Thymus (tissue), 11 donors: ENCODE measurements around the gene CBLL1. TPM values are rescaled to one million over a fixed set of nuclear protein-coding genes. Genes with fewer than 3 reads are reported as not detected.

Source experiments
- DNase-seq, 9 donors: peaks; one replicate each; pipeline ENCODE4 v3.0.0-alpha.2; 2013; ENCODE audit warnings: low spot score in 9 of 9, low read depth in 6 of 9, missing footprints in 1 of 9
- H3K27ac ChIP-seq, 2 donors: one replicate each; pipeline ENCODE4 v1.5.1; 2013; ENCODE audit warnings: control low read depth in 1 of 2, low read depth in 1 of 2, low read length in 1 of 2, mild to moderate bottlenecking in 1 of 2, moderate library complexity in 1 of 2
- H3K27me3 ChIP-seq, 2 donors: one replicate each; pipeline ENCODE4 v1.5.1; 2013; ENCODE audit warnings: low read length in 1 of 2; ENCODE audit not compliant: control insufficient read depth in 2 of 2, insufficient read depth in 1 of 2
- H3K36me3 ChIP-seq, 2 donors: one replicate each; pipeline ENCODE4 v1.5.1; 2013; ENCODE audit warnings: low read length in 1 of 2, mild to moderate bottlenecking in 1 of 2, moderate library complexity in 1 of 2; ENCODE audit not compliant: control insufficient read depth in 2 of 2, insufficient read depth in 2 of 2
- H3K4me1 ChIP-seq, 2 donors: one replicate each; pipeline ENCODE4 v1.5.1; 2013; ENCODE audit warnings: low read length in 2 of 2; ENCODE audit not compliant: control insufficient read depth in 2 of 2, insufficient read depth in 2 of 2
- H3K4me3 ChIP-seq, 2 donors: one replicate each; pipeline ENCODE4 v1.5.1; 2013; ENCODE audit warnings: low read length in 2 of 2, control low read depth in 1 of 2, mild to moderate bottlenecking in 1 of 2
- H3K9me3 ChIP-seq, 2 donors: one replicate each; pipeline ENCODE4 v1.5.1; 2013; ENCODE audit warnings: low read length in 1 of 2, mild to moderate bottlenecking in 1 of 2; ENCODE audit not compliant: control insufficient read depth in 2 of 2, insufficient read depth in 1 of 2
- WGBS: extraction: QIAGEN DNeasy Blood & Tissue Kit; methylation state at CpG from one replicate; pipeline ENCODE4 v1.1.7; 2013; 5-methylcytosine and 5-hydroxymethylcytosine counted together
- polyA plus RNA-seq: library from polyadenylated mRNA; stranded (reverse); fragments of 200-250 nt; gene quantifications from one replicate; pipeline ENCODE4 v1.2.3, GENCODE V29; 2013
- total RNA-seq: library from RNA; stranded (reverse); fragments of 120-200 nt; gene quantifications from one replicate; pipeline ENCODE4 v1.2.4, GENCODE V29; 2013
- donor health status: healthy.

CBLL1 gene
- total and polyA plus RNA-seq, 2 donors: 13.3 to 15.3 TPM

GRCh38 chr7:107703872-107704271 lies 40.1 kb upstream of the CBLL1 start:
- no peak overlapping the region for H3K4me3 ChIP-seq
- no peaks in the 10 kb centered on the region for H3K27me3 ChIP-seq
- no peaks in the 10 kb centered on the region for H3K4me1 ChIP-seq
- H3K36me3 ChIP-seq: no peaks in the 10 kb centered on the region
- no peak for DNase-seq
- H3K27ac ChIP-seq: no peak overlapping the region
- 81% methylated on average over 3 of the region's 3 CpGs for WGBS
- no peaks in the 10 kb centered on the region for H3K9me3 ChIP-seq

GRCh38 chr7:107708956-107709355 lies 35.0 kb upstream of the CBLL1 start:
- DNase-seq: no peak
- Histone ChIP-seq H3K36me3 (no peaks in the 10 kb centered on the region), H3K27ac (no peak overlapping the region), H3K27me3 (no peaks in the 10 kb centered on the region), H3K4me1 (no peaks in the 10 kb centered on the region), H3K4me3 (no peak overlapping the region), H3K9me3 (no peaks in the 10 kb centered on the region)
- WGBS: 99% methylated on average over 2 of the region's 2 CpGs

- no peak overlapping the region for H3K4me3 ChIP-seq
- no peaks in the 10 kb centered on the region for H3K4me1 ChIP-seq
- H3K9me3 ChIP-seq: no peaks in the 10 kb centered on the region
- H3K27ac ChIP-seq: no peak overlapping the region
- 97% methylated on average over 1 of the region's 1 CpG for WGBS
- DNase-seq: no peak
- H3K36me3 ChIP-seq: no peaks in the 10 kb centered on the region
- H3K27me3 ChIP-seq: no peaks in the 10 kb centered on the region
Measured at GRCh38 chr7:107711301-107711700, 32.6 kb upstream of the CBLL1 start.

GRCh38 chr7:107712025-107712424 lies 31.9 kb upstream of the CBLL1 start:
- no peaks in the 10 kb centered on the region for H3K36me3 ChIP-seq
- WGBS: 97% methylated on average over 1 of the region's 1 CpG
- no peaks in the 10 kb centered on the region for H3K4me1 ChIP-seq

GRCh38 chr7:107712896-107713295 lies 31.0 kb upstream of the CBLL1 start:
- no peaks in the 10 kb centered on the region for H3K4me1 ChIP-seq
- H3K36me3 ChIP-seq: no peaks in the 10 kb centered on the region
- H3K27ac ChIP-seq: no peak overlapping the region
- no peak overlapping the region for H3K4me3 ChIP-seq
- no peaks in the 10 kb centered on the region for H3K9me3 ChIP-seq
- no peak for DNase-seq
- WGBS: 87% methylated on average over 1 of the region's 1 CpG
- no peaks in the 10 kb centered on the region for H3K27me3 ChIP-seq

More at GRCh38 chr7:107712025-107712424, 31.9 kb upstream of the CBLL1 start:
- no peak overlapping the region for H3K4me3 ChIP-seq
- no peak for DNase-seq
- H3K9me3 ChIP-seq: no peaks in the 10 kb centered on the region
- no peaks in the 10 kb centered on the region for H3K27me3 ChIP-seq
- H3K27ac ChIP-seq: no peak overlapping the region

GRCh38 chr7:107715531-107715930 lies 28.4 kb upstream of the CBLL1 start:
- H3K27ac ChIP-seq: no peak overlapping the region
- no peak for DNase-seq
- H3K4me3 ChIP-seq: no peak overlapping the region
- no peaks in the 10 kb centered on the region for H3K27me3 ChIP-seq
- no peaks in the 10 kb centered on the region for H3K36me3 ChIP-seq
- H3K4me1 ChIP-seq: no peaks in the 10 kb centered on the region
- no peaks in the 10 kb centered on the region for H3K9me3 ChIP-seq
- 95% methylated on average over 6 of the region's 6 CpGs for WGBS

- WGBS: 98% methylated on average over 4 of the region's 4 CpGs
- no peaks in the 10 kb centered on the region for H3K4me1 ChIP-seq
- no peaks in the 10 kb centered on the region for H3K27me3 ChIP-seq
- no peak overlapping the region for H3K4me3 ChIP-seq
- H3K36me3 ChIP-seq: no peaks in the 10 kb centered on the region
- no peak for DNase-seq
- no peaks in the 10 kb centered on the region for H3K9me3 ChIP-seq
- no peak overlapping the region for H3K27ac ChIP-seq
Measured at GRCh38 chr7:107718456-107719193, 25.3 kb upstream of the CBLL1 start.

- Histone ChIP-seq H3K27me3 (no peaks in the 10 kb centered on the region), H3K4me1 (no peaks in the 10 kb centered on the region), H3K27ac (no peak overlapping the region), H3K9me3 (no peaks in the 10 kb centered on the region), H3K4me3 (no peak overlapping the region), H3K36me3 (no peaks in the 10 kb centered on the region)
- WGBS: 96% methylated on average over 1 of the region's 1 CpG
- no peak for DNase-seq
Measured at GRCh38 chr7:107721286-107721685, 22.7 kb upstream of the CBLL1 start.

GRCh38 chr7:107723255-107723654 lies 20.7 kb upstream of the CBLL1 start:
- Histone ChIP-seq H3K4me1 (no peaks in the 10 kb centered on the region), H3K9me3 (no peaks in the 10 kb centered on the region), H3K27me3 (no peaks in the 10 kb centered on the region), H3K36me3 (no peaks in the 10 kb centered on the region), H3K27ac (no peak overlapping the region), H3K4me3 (no peak overlapping the region)
- WGBS: 96% methylated on average over 2 of the region's 2 CpGs
- no peak for DNase-seq
